Neural progenitor cell (in vitro differentiated cells): ENCODE measurements around the gene SLC35B4.

Source experiments
- EZH2 ChIP-seq: fragments of 200-600 bp; sonication (generic); IDR thresholded peaks from 2 replicates; pipeline ENCODE4 v1.6.1; 2017; ENCODE audit warnings: antibody characterized with exemption, mild to moderate bottlenecking, moderate library complexity
- TF ChIP-seq, protein P1 (sequence below): fragments of 200-600 bp; sonication (generic); IDR thresholded peaks from 2 replicates; pipeline ENCODE4 v1.5.1; 2017; ENCODE audit warnings: antibody characterized with exemption, mild to moderate bottlenecking

DNA sequence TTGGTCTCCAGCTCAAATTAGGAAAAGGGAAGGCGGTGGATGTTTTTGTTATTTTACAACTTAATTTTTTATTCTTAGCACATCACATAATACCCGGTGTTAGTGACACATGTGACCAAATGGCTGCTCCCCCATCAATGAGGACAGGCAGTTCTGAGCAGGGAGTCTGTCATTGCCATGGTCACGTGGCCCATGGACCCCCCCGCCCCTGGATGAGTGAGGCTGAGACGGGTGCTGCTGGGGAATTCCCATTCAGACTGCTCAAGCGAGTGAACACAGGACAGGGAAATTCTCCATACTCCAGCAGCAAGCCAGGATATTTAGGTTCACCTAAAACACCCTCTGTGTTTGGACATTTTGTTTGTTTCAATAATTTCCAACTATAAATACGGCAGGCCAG lies 34.7 kb upstream of the SLC35B4 start:
- no peak for TF ChIP-seq EZH2
- TF ChIP-seq, protein P1, sequence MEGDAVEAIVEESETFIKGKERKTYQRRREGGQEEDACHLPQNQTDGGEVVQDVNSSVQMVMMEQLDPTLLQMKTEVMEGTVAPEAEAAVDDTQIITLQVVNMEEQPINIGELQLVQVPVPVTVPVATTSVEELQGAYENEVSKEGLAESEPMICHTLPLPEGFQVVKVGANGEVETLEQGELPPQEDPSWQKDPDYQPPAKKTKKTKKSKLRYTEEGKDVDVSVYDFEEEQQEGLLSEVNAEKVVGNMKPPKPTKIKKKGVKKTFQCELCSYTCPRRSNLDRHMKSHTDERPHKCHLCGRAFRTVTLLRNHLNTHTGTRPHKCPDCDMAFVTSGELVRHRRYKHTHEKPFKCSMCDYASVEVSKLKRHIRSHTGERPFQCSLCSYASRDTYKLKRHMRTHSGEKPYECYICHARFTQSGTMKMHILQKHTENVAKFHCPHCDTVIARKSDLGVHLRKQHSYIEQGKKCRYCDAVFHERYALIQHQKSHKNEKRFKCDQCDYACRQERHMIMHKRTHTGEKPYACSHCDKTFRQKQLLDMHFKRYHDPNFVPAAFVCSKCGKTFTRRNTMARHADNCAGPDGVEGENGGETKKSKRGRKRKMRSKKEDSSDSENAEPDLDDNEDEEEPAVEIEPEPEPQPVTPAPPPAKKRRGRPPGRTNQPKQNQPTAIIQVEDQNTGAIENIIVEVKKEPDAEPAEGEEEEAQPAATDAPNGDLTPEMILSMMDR = no peak
